ENCODE results near the gene REST. TPM values are rescaled to one million over a fixed set of nuclear protein-coding genes. Genes with fewer than 3 reads are reported as not detected.

Gene REST
- total RNA-seq, 1 donor from 2014 or later, result 74.8 TPM

- no peaks in the 10 kb centered on the region for H3K4me1 ChIP-seq (ENCODE audit: insufficient read depth, low read length)
- no peak overlapping the region for H3K4me3 ChIP-seq (ENCODE audit: insufficient read depth, low read depth, low read length)
- no peak overlapping the region for H3K9ac ChIP-seq (ENCODE audit: low read length)
- peak; percentile 9 for DNase-seq (ENCODE audit: low read depth)
- no peak overlapping the region for H3K27ac Mint-ChIP-seq (ENCODE audit: unreplicated experiment)
- no peaks in the 10 kb centered on the region for H3K9me3 Mint-ChIP-seq (ENCODE audit: unreplicated experiment)
- H3K27ac ChIP-seq (ENCODE audit: low read depth, low read length), result no peak overlapping the region
- FAIRE-seq, result no peak
- no peaks in the 10 kb centered on the region for H3K4me1 Mint-ChIP-seq (ENCODE audit: low read depth, unreplicated experiment)
- no peaks in the 10 kb centered on the region for H4K20me1 ChIP-seq (ENCODE audit: insufficient read depth, low read length)
- TF ChIP-seq EZH2 (IDR thresholded peaks at IDR 0.05; ENCODE audit: insufficient read depth, low read length) (no peak), CTCF (IDR thresholded peaks at IDR 0.05; ENCODE audit: insufficient read depth, low read depth, low read length) (no peak)
- H3K27me3 ChIP-seq (ENCODE audit: insufficient read depth, low read length), result no peaks in the 10 kb centered on the region
- H3K4me3 Mint-ChIP-seq (ENCODE audit: unreplicated experiment), result no peak overlapping the region
- no peak overlapping the region for H2AFZ ChIP-seq (ENCODE audit: low read depth, low read length)
- no peaks in the 10 kb centered on the region for H3K36me3 Mint-ChIP-seq (ENCODE audit: low read depth, unreplicated experiment)
- H3K79me2 ChIP-seq (ENCODE audit: insufficient read depth, low read length), result no peaks in the 10 kb centered on the region
- H3K36me3 ChIP-seq (ENCODE audit: insufficient read depth, low read length), result no peaks in the 10 kb centered on the region
- no peaks in the 10 kb centered on the region for H3K9me3 ChIP-seq (ENCODE audit: insufficient read depth, low read depth, low read length)
- peak overlapping the region; percentile 27 for H3K4me2 ChIP-seq (ENCODE audit: low read length)
- no peaks in the 10 kb centered on the region for H3K27me3 Mint-ChIP-seq (ENCODE audit: low read depth, unreplicated experiment)
These were observed 36.8 kb upstream of the REST start for GRCh38 chr4:56870946-56871345.

- no peak for TF ChIP-seq EZH2 (IDR thresholded peaks at IDR 0.05; ENCODE audit: insufficient read depth, low read length)
- TF ChIP-seq CTCF (IDR thresholded peaks at IDR 0.05; ENCODE audit: insufficient read depth, low read depth, low read length), result no peak
- no peaks in the 10 kb centered on the region for H3K36me3 ChIP-seq (ENCODE audit: insufficient read depth, low read length)
- no peaks in the 10 kb centered on the region for H3K27me3 ChIP-seq (ENCODE audit: insufficient read depth, low read length)
- Mint-ChIP-seq H3K4me3 (ENCODE audit: unreplicated experiment) (no peak overlapping the region), H3K27ac (ENCODE audit: unreplicated experiment) (no peak overlapping the region), H3K4me1 (ENCODE audit: low read depth, unreplicated experiment) (no peaks in the 10 kb centered on the region), H3K27me3 (ENCODE audit: low read depth, unreplicated experiment) (no peaks in the 10 kb centered on the region), H3K9me3 (ENCODE audit: unreplicated experiment) (no peaks in the 10 kb centered on the region), H3K36me3 (ENCODE audit: low read depth, unreplicated experiment) (no peaks in the 10 kb centered on the region)
- no peak overlapping the region for H3K4me3 ChIP-seq (ENCODE audit: insufficient read depth, low read depth, low read length)
- H3K4me2 ChIP-seq (ENCODE audit: low read length), result peak overlapping the region; percentile 27
- no peak for DNase-seq (ENCODE audit: low read depth)
- H3K79me2 ChIP-seq (ENCODE audit: insufficient read depth, low read length), result no peaks in the 10 kb centered on the region
- FAIRE-seq, result no peak
- no peak overlapping the region for H3K9ac ChIP-seq (ENCODE audit: low read length)
- H3K9me3 ChIP-seq (ENCODE audit: insufficient read depth, low read depth, low read length), result no peaks in the 10 kb centered on the region
- peak overlapping the region; percentile 50 for H2AFZ ChIP-seq (ENCODE audit: low read depth, low read length)
- no peaks in the 10 kb centered on the region for H3K4me1 ChIP-seq (ENCODE audit: insufficient read depth, low read length)
- no peaks in the 10 kb centered on the region for H4K20me1 ChIP-seq (ENCODE audit: insufficient read depth, low read length)
- no peak overlapping the region for H3K27ac ChIP-seq (ENCODE audit: low read depth, low read length)
These were observed 36.3 kb upstream of the REST start for GRCh38 chr4:56871371-56871866.

- Histone ChIP-seq H3K36me3 (ENCODE audit: insufficient read depth, low read length) (no peaks in the 10 kb centered on the region), H3K4me1 (ENCODE audit: insufficient read depth, low read length) (no peaks in the 10 kb centered on the region), H3K27ac (ENCODE audit: low read depth, low read length) (no peak overlapping the region), H3K4me2 (ENCODE audit: low read length) (no peak overlapping the region), H3K79me2 (ENCODE audit: insufficient read depth, low read length) (no peaks in the 10 kb centered on the region), H3K27me3 (ENCODE audit: insufficient read depth, low read length) (no peaks in the 10 kb centered on the region), H4K20me1 (ENCODE audit: insufficient read depth, low read length) (no peaks in the 10 kb centered on the region), H3K9ac (ENCODE audit: low read length) (no peak overlapping the region), H3K4me3 (ENCODE audit: insufficient read depth, low read depth, low read length) (no peak overlapping the region), H3K9me3 (ENCODE audit: insufficient read depth, low read depth, low read length) (no peaks in the 10 kb centered on the region), H2AFZ (ENCODE audit: low read depth, low read length) (no peak overlapping the region)
- no peak overlapping the region for H3K4me3 Mint-ChIP-seq (ENCODE audit: unreplicated experiment)
- H3K27ac Mint-ChIP-seq (ENCODE audit: unreplicated experiment), result no peak overlapping the region
- H3K9me3 Mint-ChIP-seq (ENCODE audit: unreplicated experiment), result no peaks in the 10 kb centered on the region
- no peak for FAIRE-seq
- no peak for DNase-seq (ENCODE audit: low read depth)
- no peaks in the 10 kb centered on the region for H3K36me3 Mint-ChIP-seq (ENCODE audit: low read depth, unreplicated experiment)
- no peaks in the 10 kb centered on the region for H3K4me1 Mint-ChIP-seq (ENCODE audit: low read depth, unreplicated experiment)
- H3K27me3 Mint-ChIP-seq (ENCODE audit: low read depth, unreplicated experiment), result no peaks in the 10 kb centered on the region
- TF ChIP-seq CTCF (IDR thresholded peaks at IDR 0.05; ENCODE audit: insufficient read depth, low read depth, low read length), result no peak
- no peak for TF ChIP-seq EZH2 (IDR thresholded peaks at IDR 0.05; ENCODE audit: insufficient read depth, low read length)
These were observed 33.5 kb upstream of the REST start for GRCh38 chr4:56874166-56874565.

Data from astrocyte (in vitro differentiated cells and primary cell).